IMR-90 (cell line): ENCODE measurements around the gene RPUSD4. TPM values are rescaled to one million over a fixed set of nuclear protein-coding genes. Genes with fewer than 3 reads are reported as not detected.

Experiments used
- ATAC-seq: fragments of 200-7000 bp; cut with Tn5 transposase; 2 replicates; pipeline ENCODE4 v1.9.1; 2020; ENCODE audit warnings: low read depth, mild to moderate bottlenecking, moderate library complexity
- BruUV-seq: library from RNA; stranded (reverse); fragments of 400-500 nt; replicated peaks from 2 replicates; lab custom pipeline; 2021; lab: Mats Ljungman, UMichigan
- CTCF ChIA-PET: fragments of 300-600 bp; formaldehyde crosslinking; extraction: SDS; loops from one replicate; lab custom pipeline; 2021; ENCODE audit warnings: antibody characterized with exemption; lab: Yijun Ruan, JAX
- POLR2A ChIA-PET: fragments of 300-600 bp; sonication (Branson Sonifier 250); formaldehyde crosslinking; loops from one replicate; lab custom pipeline; 2022; ENCODE audit warnings: antibody characterized with exemption; ENCODE audit not compliant: unreplicated experiment; lab: Charles Lee
- DNase-seq: peaks from one replicate; pipeline ENCODE4 v3.0.0; 2013
- H2AFZ ChIP-seq: replicated peaks from 2 replicates; pipeline ENCODE3; 2013; ENCODE audit warnings: low read length, mild to moderate bottlenecking; ENCODE audit not compliant: poor library complexity
- H2AK5ac ChIP-seq: 2 replicates; pipeline ENCODE4 v1.6.1; 2013; ENCODE audit warnings: low read depth, low read length, inconsistent platforms
- H2AK9ac ChIP-seq: replicated peaks from 2 replicates; pipeline ENCODE3; 2013; ENCODE audit warnings: mild to moderate bottlenecking, low read depth, low read length, moderate library complexity; ENCODE audit not compliant: poor library complexity
- H2BK120ac ChIP-seq: 2 replicates; pipeline ENCODE4 v1.6.1; 2013; ENCODE audit warnings: low read depth, low read length, inconsistent platforms
- H2BK15ac ChIP-seq: 3 replicates; pipeline ENCODE4 v1.6.1; 2013; ENCODE audit warnings: low read depth, low read length, inconsistent platforms
- H2BK20ac ChIP-seq: 2 replicates; pipeline ENCODE4 v1.6.1; 2013; ENCODE audit warnings: low read depth, mild to moderate bottlenecking, inconsistent platforms, low read length, moderate library complexity
- H2BK5ac ChIP-seq: 2 replicates; pipeline ENCODE4 v1.6.1; 2013; ENCODE audit warnings: mild to moderate bottlenecking, low read depth, low read length, inconsistent platforms; ENCODE audit not compliant: poor library complexity, severe bottlenecking
- H3K14ac ChIP-seq: replicated peaks from 2 replicates; pipeline ENCODE4 v1.6.1; 2013; ENCODE audit warnings: low read depth, low read length, inconsistent platforms
- H3K18ac ChIP-seq: 2 replicates; pipeline ENCODE4 v1.6.1; 2013; ENCODE audit warnings: low read depth, low read length, control low read depth
- H3K23ac ChIP-seq: 2 replicates; pipeline ENCODE4 v1.6.1; 2013; ENCODE audit warnings: low read depth, low read length, inconsistent platforms
- H3K27ac ChIP-seq: 2 replicates; pipeline ENCODE4 v1.5.1; 2013; ENCODE audit warnings: mild to moderate bottlenecking, control low read depth, low read length; ENCODE audit not compliant: insufficient read depth
- H3K27me3 ChIP-seq: 2 replicates; pipeline ENCODE4 v1.6.1; 2013; ENCODE audit warnings: low read length; ENCODE audit not compliant: control insufficient read depth, insufficient read depth
- H3K36me3 ChIP-seq: 2 replicates; pipeline ENCODE4 v1.6.1; 2013; ENCODE audit warnings: low read length, mixed read lengths; ENCODE audit not compliant: control insufficient read depth, insufficient read depth
- H3K4ac ChIP-seq: 2 replicates; pipeline ENCODE4 v1.6.1; 2013; ENCODE audit warnings: low read depth, low read length, inconsistent platforms
- H3K4me1 ChIP-seq: 2 replicates; pipeline ENCODE4 v1.6.1; 2013; ENCODE audit warnings: low read length, mixed read lengths; ENCODE audit not compliant: control insufficient read depth, insufficient read depth
- H3K4me2 ChIP-seq: 2 replicates; pipeline ENCODE4 v1.6.1; 2013; ENCODE audit warnings: low read depth, mild to moderate bottlenecking, control low read depth, low read length, moderate library complexity
- H3K4me3 ChIP-seq: 2 replicates; pipeline ENCODE4 v1.5.1; 2013; ENCODE audit warnings: low read depth, mild to moderate bottlenecking, control low read depth, low read length, moderate library complexity; ENCODE audit not compliant: insufficient read depth
- H3K56ac ChIP-seq: 2 replicates; pipeline ENCODE4 v1.6.1; 2013; ENCODE audit warnings: low read length, inconsistent platforms; ENCODE audit not compliant: insufficient read depth; ENCODE audit errors: extremely low read depth
- H3K79me1 ChIP-seq, 2 experiments: 2 replicates each; pipeline ENCODE4 v1.6.1; 2013; ENCODE audit warnings: low read length in 2 of 2, inconsistent platforms in 1 of 2, low read depth in 1 of 2
- H3K9ac ChIP-seq: 2 replicates; pipeline ENCODE4 v1.6.1; 2013; ENCODE audit warnings: low read depth, low read length, control low read depth
- H3K9me1 ChIP-seq: 2 replicates; pipeline ENCODE4 v1.6.1; 2013; ENCODE audit warnings: low read length, inconsistent platforms; ENCODE audit not compliant: insufficient read depth
- H3K9me3 ChIP-seq: 2 replicates; pipeline ENCODE4 v1.6.1; 2013; ENCODE audit warnings: low read length; ENCODE audit not compliant: control insufficient read depth, insufficient read depth
- H4K20me1 ChIP-seq: 2 replicates; pipeline ENCODE4 v1.6.1; 2013; ENCODE audit warnings: low read length, inconsistent platforms; ENCODE audit not compliant: insufficient read depth
- H4K5ac ChIP-seq: 2 replicates; pipeline ENCODE4 v1.6.1; 2013; ENCODE audit warnings: mild to moderate bottlenecking, low read depth, low read length, control low read depth
- H4K8ac ChIP-seq, 2 experiments: 2 replicates each; pipeline ENCODE4 v1.6.1; 2013; ENCODE audit warnings: low read depth in 2 of 2, low read length in 2 of 2, control low read depth in 1 of 2, inconsistent platforms in 1 of 2
- H4K91ac ChIP-seq: 2 replicates; pipeline ENCODE4 v1.6.1; 2013; ENCODE audit warnings: low read depth, low read length, inconsistent platforms; ENCODE audit not compliant: insufficient read depth
- BHLHE40 ChIP-seq: fragments of 150-350 bp; IDR thresholded peaks from 2 replicates; pipeline ENCODE4 v1.6.1; 2016; ENCODE audit warnings: mild to moderate bottlenecking, low read depth, low read length
- CEBPB ChIP-seq: IDR thresholded peaks from 2 replicates; pipeline ENCODE4 v1.6.1; 2012; ENCODE audit warnings: low read depth, low read length, improper control_type of control experiment
- CHD1 ChIP-seq: IDR thresholded peaks from 2 replicates; pipeline ENCODE4 v1.6.1; 2012; ENCODE audit warnings: low read depth, low read length, improper control_type of control experiment
- FOS ChIP-seq: fragments of 150-350 bp; IDR thresholded peaks from 2 replicates; pipeline ENCODE4 v1.6.1; 2016; ENCODE audit warnings: low read depth, low read length
- POLR2A ChIP-seq: IDR thresholded peaks from 2 replicates; pipeline ENCODE4 v1.6.1; 2012; ENCODE audit warnings: mild to moderate bottlenecking, low read depth, low read length
- RFX5 ChIP-seq: IDR thresholded peaks from 2 replicates; pipeline ENCODE4 v1.8.0; 2012; ENCODE audit warnings: low read depth, mild to moderate bottlenecking, low read length, moderate library complexity
- WGBS, 2 experiments: methylation state at CpG; one replicate each; pipeline versions ENCODE4 v1.1.5 to v1.1.7; 2013; ENCODE audit warnings: missing lambda C conversion rate in 2 of 2; ENCODE audit not compliant: insufficient read length in 1 of 2; ENCODE audit errors: extremely low coverage in 2 of 2; 5-methylcytosine and 5-hydroxymethylcytosine counted together
- dilution Hi-C: fragments of 300-500 bp; cut with HindIII; formaldehyde crosslinking; loops from one replicate; pipeline ENCODE4 v1.14.3; 2018; ENCODE audit warnings: low sequenced_read_pairs; ENCODE audit not compliant: unreplicated experiment
- in situ Hi-C: fragments of 300-500 bp; cut with MboI; formaldehyde crosslinking; loops from 3 replicates; pipeline ENCODE4 v1.14.3; 2019; ENCODE audit warnings: low sequenced_read_pairs, inconsistent platforms, mixed read lengths
- intact Hi-C: fragments of 100-400 bp; cut with micrococcal nuclease; formaldehyde crosslinking; loops from 2 replicates; pipeline ENCODE4 v1.10.0; 2022
- polyA plus RNA-seq, 3 experiments: library from polyadenylated mRNA; depleted of rRNA; stranded (reverse); fragments of >200 nt; gene quantifications; 2 replicates each; pipeline ENCODE4 v1.2.3, GENCODE V29; 2012; ENCODE audit warnings: low replicate concordance in 1 of 3
- total RNA-seq: library from RNA; depleted of rRNA; stranded (reverse); fragments of >200 nt; gene quantifications from 2 replicates; pipeline ENCODE4 v1.2.3, GENCODE V29; 2012
- TF ChIP-seq, protein P1 (sequence below): conservative IDR thresholded peaks from 2 replicates; pipeline ENCODE4 v1.5.1; 2012; ENCODE audit warnings: mild to moderate bottlenecking, low read depth, low read length, improper control_type of control experiment

RPUSD4 gene
- total and polyA plus RNA-seq, 2 of the 4 experiments (the other 2 are of a cell fraction): 22.1 to 30.6 TPM

DNA sequence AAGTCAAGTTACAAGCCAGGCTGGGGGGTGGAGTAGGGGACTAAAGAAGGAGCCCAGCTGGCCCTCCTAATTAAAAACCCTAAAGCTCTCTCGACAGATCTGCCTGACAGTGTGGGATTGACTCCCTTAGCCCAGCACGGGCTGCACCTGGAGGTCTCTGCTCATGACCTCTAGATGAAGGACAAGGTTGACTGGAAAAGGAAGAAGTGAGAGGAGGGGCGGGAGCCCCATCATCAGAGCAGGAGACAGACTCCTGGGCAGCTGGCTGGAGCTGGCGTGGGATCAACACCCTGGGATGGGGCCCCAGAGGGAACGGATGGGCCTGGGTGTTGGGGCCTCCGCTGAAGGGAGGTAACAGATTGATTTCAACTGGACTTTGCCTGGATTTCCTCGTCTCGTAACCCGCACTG is 46.1 kb downstream of the RPUSD4 start:
- in situ Hi-C loops: no loop called here
- WGBS, 2 experiments: 95% methylated on average over 3 of the region's 9 CpGs; no CpG with 5 or more reads in 1 of the 2 experiments

More for the DNA sequence above, 46.1 kb downstream of the RPUSD4 start:
- CTCF ChIA-PET: no interaction called here
- Histone ChIP-seq H2BK20ac (no peak overlapping the region), H4K91ac (no peak overlapping the region), H3K27ac (no peak overlapping the region), H3K36me3 (no peaks in the 10 kb centered on the region), H2BK15ac (no peak overlapping the region), H2AFZ (no peak overlapping the region), H3K4me3 (no peak overlapping the region), H2BK5ac (no peak overlapping the region), H2AK5ac (no peak overlapping the region), H3K4me1 (peaks cover 10% of the 10 kb centered on the region), H3K9me1 (no peaks in the 10 kb centered on the region; the same call in 1 of the 2 replicates), H3K4ac (no peak overlapping the region), H3K27me3 (peaks cover 25% of the 10 kb centered on the region), H3K56ac (no peak overlapping the region), H2BK120ac (no peak overlapping the region), H3K4me2 (no peak overlapping the region), H3K9ac (no peak overlapping the region), H4K5ac (no peak overlapping the region), H4K20me1 (no peaks in the 10 kb centered on the region), H3K14ac (no peak overlapping the region), H2AK9ac (no peak overlapping the region), H3K79me1 (no peaks in the 10 kb centered on the region), H3K23ac (no peak overlapping the region), H4K8ac (no peak overlapping the region), H3K9me3 (no peaks in the 10 kb centered on the region), H3K18ac (no peak overlapping the region)
- dilution Hi-C loops: no loop called here
- intact Hi-C loops: no loop called here
- no peak for DNase-seq
- ATAC-seq: no peak
- BruUV-seq: no TSS peak
- POLR2A ChIA-PET: no interaction called here
- TF ChIP-seq POLR2A: no peak
- no peak for TF ChIP-seq CEBPB
- TF ChIP-seq CHD1: no peak
- TF ChIP-seq RFX5: no peak
- no peak for TF ChIP-seq FOS
- TF ChIP-seq, protein P1, sequence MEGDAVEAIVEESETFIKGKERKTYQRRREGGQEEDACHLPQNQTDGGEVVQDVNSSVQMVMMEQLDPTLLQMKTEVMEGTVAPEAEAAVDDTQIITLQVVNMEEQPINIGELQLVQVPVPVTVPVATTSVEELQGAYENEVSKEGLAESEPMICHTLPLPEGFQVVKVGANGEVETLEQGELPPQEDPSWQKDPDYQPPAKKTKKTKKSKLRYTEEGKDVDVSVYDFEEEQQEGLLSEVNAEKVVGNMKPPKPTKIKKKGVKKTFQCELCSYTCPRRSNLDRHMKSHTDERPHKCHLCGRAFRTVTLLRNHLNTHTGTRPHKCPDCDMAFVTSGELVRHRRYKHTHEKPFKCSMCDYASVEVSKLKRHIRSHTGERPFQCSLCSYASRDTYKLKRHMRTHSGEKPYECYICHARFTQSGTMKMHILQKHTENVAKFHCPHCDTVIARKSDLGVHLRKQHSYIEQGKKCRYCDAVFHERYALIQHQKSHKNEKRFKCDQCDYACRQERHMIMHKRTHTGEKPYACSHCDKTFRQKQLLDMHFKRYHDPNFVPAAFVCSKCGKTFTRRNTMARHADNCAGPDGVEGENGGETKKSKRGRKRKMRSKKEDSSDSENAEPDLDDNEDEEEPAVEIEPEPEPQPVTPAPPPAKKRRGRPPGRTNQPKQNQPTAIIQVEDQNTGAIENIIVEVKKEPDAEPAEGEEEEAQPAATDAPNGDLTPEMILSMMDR: no peak
- TF ChIP-seq BHLHE40: no peak
